Caco-2 (cell line): ENCODE data around the gene CCND2. TPM values are rescaled to one million over a fixed set of nuclear protein-coding genes. Genes with fewer than 3 reads are reported as not detected.

ENCODE experiments used
- BruUV-seq: library from RNA; stranded (reverse); fragments of 400-500 nt; replicated peaks from 2 replicates; lab custom pipeline; 2021; lab: Mats Ljungman, UMichigan
- CTCF ChIA-PET: fragments of 300-600 bp; sonication (Branson Sonifier 250); formaldehyde crosslinking; loops from one replicate; lab custom pipeline; 2022; ENCODE audit warnings: antibody characterized with exemption; lab: Charles Lee
- POLR2A ChIA-PET: fragments of 300-600 bp; sonication (Branson Sonifier 250); formaldehyde crosslinking; loops from one replicate; lab custom pipeline; 2022; ENCODE audit warnings: antibody characterized with exemption; lab: Charles Lee
- DNase-seq, 2 experiments: peaks; one replicate each; pipeline versions ENCODE4 v3.0.0 to v3.0.0-alpha.2; 2020 to 2022
- H3K27me3 ChIP-seq: replicated peaks from 2 replicates; pipeline ENCODE4 v1.6.0; 2011; ENCODE audit warnings: low read length; ENCODE audit not compliant: control insufficient read depth, insufficient read depth
- H3K36me3 ChIP-seq: 2 replicates; pipeline ENCODE4 v1.5.1; 2011; ENCODE audit warnings: low read length; ENCODE audit not compliant: control insufficient read depth, insufficient read depth
- H3K4me1 ChIP-seq: fragments of 250-450 bp; sonication (Bioruptor Pico); 2 replicates; pipeline ENCODE4 v1.5.1; 2020; ENCODE audit warnings: mild to moderate bottlenecking
- H3K4me3 ChIP-seq: 2 replicates; pipeline ENCODE4 v1.5.1; 2011; ENCODE audit warnings: low read depth, mild to moderate bottlenecking, control low read depth, low read length
- H3K9me3 ChIP-seq: fragments of 250-450 bp; sonication (Bioruptor Pico); 2 replicates; pipeline ENCODE4 v1.5.1; 2020; ENCODE audit warnings: mild to moderate bottlenecking, moderate library complexity
- H3K27ac Mint-ChIP-seq: one replicate; pipeline ENCODE4 v1.8.0; 2022; ENCODE audit warnings: mixed read lengths; ENCODE audit not compliant: unreplicated experiment
- H3K27me3 Mint-ChIP-seq: one replicate; pipeline ENCODE4 v1.8.0; 2022; ENCODE audit warnings: mixed read lengths; ENCODE audit not compliant: insufficient read depth, unreplicated experiment
- H3K36me3 Mint-ChIP-seq: one replicate; pipeline ENCODE4 v1.8.0; 2022; ENCODE audit warnings: mild to moderate bottlenecking, mixed read lengths; ENCODE audit not compliant: insufficient read depth, unreplicated experiment
- H3K4me1 Mint-ChIP-seq: one replicate; pipeline ENCODE4 v1.8.0; 2022; ENCODE audit warnings: low read depth, mixed read lengths; ENCODE audit not compliant: unreplicated experiment
- H3K4me3 Mint-ChIP-seq: one replicate; pipeline ENCODE4 v1.8.0; 2022; ENCODE audit warnings: mild to moderate bottlenecking, moderate library complexity, mixed read lengths; ENCODE audit not compliant: unreplicated experiment
- H3K9me3 Mint-ChIP-seq: one replicate; pipeline ENCODE4 v1.8.0; 2022; ENCODE audit warnings: mixed read lengths; ENCODE audit not compliant: unreplicated experiment
- CTCF ChIP-seq, 2 experiments: fragments of 200-600 bp in 1 of 2; IDR thresholded peaks; 1 replicate in 1 of 2; 2 replicates in 1 of 2; pipeline versions ENCODE4 v1.5.1 to v1.8.0; 2011 to 2022; ENCODE audit warnings: antibody characterized with exemption in 1 of 2, control low read depth in 1 of 2, inconsistent platforms in 1 of 2, low read depth in 1 of 2, low read length in 1 of 2, mild to moderate bottlenecking in 1 of 2, moderate library complexity in 1 of 2; ENCODE audit not compliant: insufficient read depth in 1 of 2, severe bottlenecking in 1 of 2, unreplicated experiment in 1 of 2
- intact Hi-C: fragments of 100-400 bp; cut with micrococcal nuclease; formaldehyde crosslinking; loops from one replicate; pipeline ENCODE4 v1.10.0; 2022; ENCODE audit not compliant: unreplicated experiment
- total RNA-seq: library from RNA; stranded (reverse); gene quantifications from 2 replicates; pipeline ENCODE4 v1.2.3, GENCODE V29; 2022

CCND2 gene
- total RNA-seq, 1 experiment from 2014 or later: 145 TPM

- H3K9me3 Mint-ChIP-seq: no peaks in the 10 kb centered on the region
- no peaks in the 10 kb centered on the region for H3K27me3 Mint-ChIP-seq
- ChIA-PET CTCF (interaction anchor here (0.6 kb wide), 1 partner anchor 545 kb away, joined by 3 read pairs; no protein-coding TSS in a partner anchor), POLR2A (no interaction called here)
- peaks cover 6% of the 10 kb centered on the region for H3K4me1 Mint-ChIP-seq
- H3K36me3 Mint-ChIP-seq: peaks cover 53% of the 10 kb centered on the region
- no peak overlapping the region for H3K4me3 Mint-ChIP-seq
- intact Hi-C loops: no loop called here
- H3K27ac Mint-ChIP-seq: no peak overlapping the region
- Histone ChIP-seq H3K36me3 (no peaks in the 10 kb centered on the region), H3K27me3 (no peaks in the 10 kb centered on the region), H3K4me1 (no peaks in the 10 kb centered on the region; the same call in 1 of the 2 replicates), H3K9me3 (no peaks in the 10 kb centered on the region), H3K4me3 (no peak overlapping the region)
- DNase-seq: peak in 1 of 2 experiments; percentile 32
- no peak for TF ChIP-seq CTCF (IDR thresholded peaks at IDR 0.05; ENCODE audit: insufficient read depth in 1 of 2, low read depth in 1 of 2, low read length in 1 of 2, severe bottlenecking in 1 of 2, unreplicated experiment in 1 of 2)
- BruUV-seq: no TSS peak
Observed at GRCh38 chr12:4284306-4284705, 10.7 kb downstream of the CCND2 start.

- H3K4me3 Mint-ChIP-seq: no peak overlapping the region
- Histone ChIP-seq H3K4me1 (no peaks in the 10 kb centered on the region), H3K9me3 (no peaks in the 10 kb centered on the region), H3K36me3 (no peaks in the 10 kb centered on the region), H3K27me3 (no peaks in the 10 kb centered on the region), H3K4me3 (no peak overlapping the region)
- BruUV-seq: no TSS peak
- no peak for TF ChIP-seq CTCF (IDR thresholded peaks at IDR 0.05; ENCODE audit: insufficient read depth in 1 of 2, low read depth in 1 of 2, low read length in 1 of 2, severe bottlenecking in 1 of 2, unreplicated experiment in 1 of 2)
- peak in 1 of 2 experiments; percentile 5 for DNase-seq
- H3K9me3 Mint-ChIP-seq: no peaks in the 10 kb centered on the region
- H3K27me3 Mint-ChIP-seq: no peaks in the 10 kb centered on the region
- POLR2A ChIA-PET: no interaction called here
- peaks cover 6% of the 10 kb centered on the region for H3K4me1 Mint-ChIP-seq
- CTCF ChIA-PET: no interaction called here
- H3K27ac Mint-ChIP-seq: no peak overlapping the region
- H3K36me3 Mint-ChIP-seq: peaks cover 51% of the 10 kb centered on the region
- intact Hi-C loops: no loop called here
Observed at GRCh38 chr12:4285070-4285469, 11.5 kb downstream of the CCND2 start.

GRCh38 chr12:4286228-4286627 lies 12.7 kb downstream of the CCND2 start:
- H3K4me3 ChIP-seq: no peak overlapping the region
- TF ChIP-seq CTCF (IDR thresholded peaks at IDR 0.05; ENCODE audit: insufficient read depth in 1 of 2, low read depth in 1 of 2, low read length in 1 of 2, severe bottlenecking in 1 of 2, unreplicated experiment in 1 of 2): no peak
- H3K4me3 Mint-ChIP-seq: no peak overlapping the region
- H3K9me3 ChIP-seq: no peaks in the 10 kb centered on the region
- H3K27me3 Mint-ChIP-seq: no peaks in the 10 kb centered on the region
- DNase-seq: peak in 1 of 2 experiments; percentile 28
- ChIA-PET POLR2A (no interaction called here), CTCF (interaction anchor here (0.7 kb wide), 1 partner anchor 396 kb away, joined by 3 read pairs; no protein-coding TSS in a partner anchor)
- intact Hi-C loops: no loop called here
- no peaks in the 10 kb centered on the region for H3K9me3 Mint-ChIP-seq
- H3K4me1 Mint-ChIP-seq: no peaks in the 10 kb centered on the region
- no peaks in the 10 kb centered on the region for H3K4me1 ChIP-seq
- H3K27me3 ChIP-seq: no peaks in the 10 kb centered on the region
- peaks cover 44% of the 10 kb centered on the region for H3K36me3 Mint-ChIP-seq
- no TSS peak for BruUV-seq
- no peaks in the 10 kb centered on the region for H3K36me3 ChIP-seq
- H3K27ac Mint-ChIP-seq: no peak overlapping the region
